NCI-H128 (cell line): ENCODE data around the gene SPATA31C2.
"Not testable (repeated sequence)": the region's sequence is repeated elsewhere in the genome, so short reads cannot be mapped to it uniquely, and the experiment has no call there.

Experiments
- DNase-seq: peaks from one replicate; lab custom pipeline; 2025; ENCODE audit not compliant: unreplicated experiment; lab: John Stamatoyannopoulos, UW

Gene SPATA31C2

DNA sequence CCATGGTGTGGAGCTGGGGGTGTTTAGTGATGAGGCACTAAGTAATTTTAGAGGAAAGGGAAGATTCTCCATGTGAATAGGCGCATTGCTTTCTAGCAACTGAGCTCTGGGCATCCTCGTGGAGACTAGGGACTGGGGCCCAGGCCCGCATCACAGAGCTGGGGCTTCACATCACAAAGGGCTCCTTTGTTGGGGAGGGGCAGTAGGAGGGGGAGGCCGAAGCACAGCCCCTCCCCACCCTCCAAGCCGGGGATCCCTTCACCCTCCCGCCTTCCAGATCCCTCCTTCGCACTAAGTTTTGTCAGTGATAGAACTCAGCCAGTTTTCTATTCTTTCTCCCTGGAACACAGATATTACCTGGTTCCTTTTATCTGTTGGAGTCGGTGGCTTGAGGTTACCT, at the start of gene SPATA31C2:
TSS of gene SPATA31C2 (minus strand) at position 101 of the 400 bp plus-strand sequence. CDS start at position 72, 29 bp downstream.
- not testable (repeated sequence) for DNase-seq

DNA sequence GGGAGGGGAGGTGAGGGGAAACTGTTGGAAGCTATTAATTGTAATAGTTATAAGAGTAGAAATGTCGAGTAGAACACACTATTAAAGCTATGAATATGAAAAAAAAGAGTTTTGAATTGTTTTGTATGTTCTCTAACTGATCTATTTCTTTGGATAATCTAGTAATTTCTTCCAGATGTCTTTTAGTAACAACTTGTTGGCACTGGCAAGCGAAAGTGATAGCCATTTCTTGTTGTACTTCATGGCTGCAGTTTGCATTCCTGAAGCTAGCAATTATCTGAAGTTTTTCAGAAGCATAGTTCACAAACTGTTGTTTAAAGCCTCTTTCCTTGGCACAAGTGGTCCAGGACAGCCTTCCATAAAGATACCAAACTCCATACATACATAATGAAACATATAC, 49.4 kb upstream of the SPATA31C2 start:
- no peak for DNase-seq

DNA sequence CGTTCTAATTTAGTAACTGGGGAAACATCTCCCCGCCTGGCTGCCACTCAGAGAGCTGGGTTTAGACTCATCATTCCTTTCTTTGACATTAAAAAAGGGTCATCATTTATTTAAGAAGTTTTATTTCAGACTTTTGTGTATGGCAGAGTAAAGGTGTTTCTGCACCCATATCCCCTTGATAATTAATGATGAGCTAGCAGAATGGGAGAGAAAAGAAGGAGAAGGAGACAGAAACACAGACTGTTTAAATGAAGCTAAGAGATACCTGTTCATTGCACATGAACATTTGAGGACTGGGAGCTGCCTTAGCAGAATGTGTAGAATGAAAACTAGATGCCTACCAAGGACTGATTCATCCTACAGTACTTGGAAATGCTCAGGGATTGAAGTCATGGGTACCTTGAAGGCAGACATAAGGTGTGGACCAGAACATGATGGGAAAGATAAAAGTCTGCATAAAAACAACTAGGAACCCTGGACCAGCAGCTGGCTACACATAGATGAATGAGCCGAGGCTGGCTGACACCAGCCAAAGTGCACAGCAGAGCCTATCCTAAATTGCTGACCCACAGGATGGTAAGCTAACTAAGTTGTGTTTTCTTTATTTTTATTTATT, 48.3 kb upstream of the SPATA31C2 start:
- no peak for DNase-seq

DNA sequence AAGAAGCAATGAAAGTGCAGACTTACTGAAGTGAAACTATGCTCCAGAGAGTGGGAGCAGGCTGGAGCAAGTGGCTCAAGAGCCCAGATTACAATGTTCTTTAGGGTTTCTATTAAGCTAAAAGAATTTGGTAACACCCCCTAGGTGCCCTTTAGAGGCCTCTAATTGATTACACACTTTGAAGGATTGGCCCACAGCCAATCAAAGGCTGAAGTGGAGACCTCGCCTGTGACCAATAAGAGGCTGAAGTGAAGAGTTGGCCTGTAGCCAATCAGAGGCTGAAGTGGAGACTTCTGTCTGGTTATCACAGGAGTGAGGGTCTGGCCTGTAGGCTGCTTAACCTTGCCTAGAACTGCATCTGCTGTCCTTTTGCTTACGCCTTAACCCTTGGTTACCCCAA, 46.7 kb upstream of the SPATA31C2 start:
- no peak for DNase-seq

- no peak for DNase-seq
Measured at GRCh38 chr9:88183798-88184495, 45.7 kb upstream of the SPATA31C2 start.

DNA sequence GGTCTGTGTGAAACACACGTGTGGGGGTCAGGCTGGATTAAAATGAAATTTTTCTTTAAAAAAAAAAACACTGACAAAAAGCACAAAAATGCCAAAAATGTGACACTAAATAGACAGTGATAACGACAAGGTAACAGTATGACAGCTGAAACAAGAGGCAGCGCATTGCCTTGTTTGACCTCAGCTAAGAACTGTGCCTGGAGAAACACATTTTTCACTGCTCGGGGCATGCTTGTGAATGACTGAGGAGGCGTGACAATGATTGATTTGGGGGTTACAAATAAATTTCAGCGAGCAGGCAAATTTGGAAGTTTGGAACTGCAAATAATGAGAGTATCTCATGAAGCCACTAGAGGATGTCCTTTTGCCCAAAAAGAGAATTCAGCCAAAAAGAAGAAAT, 44.2 kb upstream of the SPATA31C2 start:
- DNase-seq: no peak

DNA sequence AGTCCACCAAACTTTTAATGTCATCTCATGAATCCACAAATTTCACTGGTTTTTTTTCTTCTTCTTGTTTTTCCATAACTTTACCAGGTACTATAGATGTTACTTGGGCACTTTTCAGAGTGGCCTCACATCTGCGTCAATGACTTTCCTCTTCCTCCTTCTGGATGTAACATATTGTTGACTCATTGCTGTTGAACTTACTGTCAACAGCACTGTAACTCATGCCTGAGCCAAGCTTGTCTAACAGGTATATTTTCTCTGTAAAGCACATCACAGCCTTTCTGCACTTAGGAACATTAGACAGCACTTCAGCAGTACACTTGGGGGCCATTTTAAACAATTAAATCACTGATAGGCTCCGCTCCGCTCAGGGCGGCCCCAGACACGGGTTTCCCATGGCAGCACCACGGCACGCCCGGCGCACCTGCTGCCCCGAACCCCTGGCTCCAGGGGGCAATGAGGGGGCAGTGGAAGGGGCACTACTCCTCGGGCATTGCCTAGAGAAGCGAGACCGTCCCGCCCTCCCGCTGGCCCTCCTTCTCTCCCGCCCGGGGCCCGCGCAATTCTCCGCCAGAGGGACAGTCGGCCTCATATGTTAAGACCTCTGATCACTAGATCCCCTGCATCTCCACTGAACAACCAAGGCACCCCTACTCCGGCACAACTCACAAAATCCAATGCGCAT, 41.9 kb upstream of the SPATA31C2 start:
- DNase-seq: no peak

DNA sequence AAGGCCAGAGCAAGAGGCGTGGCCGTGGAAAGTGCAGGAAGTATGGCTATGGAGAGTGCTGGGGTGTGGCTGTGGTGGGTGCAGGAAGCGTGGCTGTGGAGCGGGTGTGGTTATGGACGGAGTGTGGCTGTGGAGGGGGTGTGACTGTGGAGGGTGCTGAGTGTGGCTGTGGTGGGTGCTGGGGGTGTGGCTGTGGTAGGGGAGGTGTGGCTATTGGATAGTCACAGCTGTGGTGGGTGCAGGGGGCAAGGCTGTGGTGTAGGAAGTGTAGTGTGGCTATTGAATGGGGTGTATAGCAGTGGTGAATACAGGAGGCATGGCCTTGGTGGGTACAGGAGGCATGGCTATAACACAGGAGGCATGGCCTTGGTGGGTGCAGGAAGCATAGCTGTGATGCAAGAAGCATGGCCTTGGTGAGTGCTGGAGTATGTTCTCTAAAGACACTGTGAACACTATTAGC, 40.8 kb upstream of the SPATA31C2 start:
- no peak for DNase-seq

DNA sequence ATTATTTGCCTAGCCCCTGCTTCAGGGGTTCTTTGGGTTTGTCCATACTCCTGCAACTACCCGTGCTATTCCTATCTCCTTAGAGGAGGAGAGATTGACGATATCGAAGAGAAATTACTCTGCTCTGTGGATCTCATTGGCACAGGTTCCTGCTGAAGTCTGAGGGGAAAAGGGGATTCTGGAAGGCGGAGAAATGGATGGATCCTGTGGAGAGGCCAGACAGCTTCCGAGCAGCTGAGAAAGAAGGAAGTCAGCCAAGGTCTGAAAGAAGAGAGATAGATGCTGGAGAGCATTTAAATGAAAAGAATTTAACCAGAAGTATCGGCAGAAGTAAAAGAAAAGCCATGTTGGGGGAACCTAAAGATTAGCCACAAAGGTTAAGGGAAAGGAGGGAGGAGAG, 40.4 kb upstream of the SPATA31C2 start:
- DNase-seq: no peak

DNA sequence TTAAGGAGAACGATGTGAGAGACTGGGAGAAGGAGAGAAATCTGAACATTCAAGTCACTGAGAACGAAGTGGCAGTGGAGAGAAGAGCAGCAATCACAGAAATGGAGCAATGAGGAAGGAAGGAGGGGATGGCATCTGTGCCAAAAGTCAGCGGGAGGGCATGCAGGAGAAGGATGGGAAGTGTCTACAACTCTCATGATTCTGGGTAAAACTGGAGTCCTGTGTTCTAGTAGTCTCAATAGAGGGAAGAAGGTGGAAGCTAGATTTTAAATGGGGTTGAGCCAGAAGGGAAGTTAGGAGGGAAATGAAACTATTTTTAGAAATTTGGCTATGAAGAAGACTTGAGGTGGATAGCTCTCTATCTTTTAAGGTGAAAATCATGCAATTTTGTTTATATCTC, 39.1 kb upstream of the SPATA31C2 start:
- no peak for DNase-seq

DNA sequence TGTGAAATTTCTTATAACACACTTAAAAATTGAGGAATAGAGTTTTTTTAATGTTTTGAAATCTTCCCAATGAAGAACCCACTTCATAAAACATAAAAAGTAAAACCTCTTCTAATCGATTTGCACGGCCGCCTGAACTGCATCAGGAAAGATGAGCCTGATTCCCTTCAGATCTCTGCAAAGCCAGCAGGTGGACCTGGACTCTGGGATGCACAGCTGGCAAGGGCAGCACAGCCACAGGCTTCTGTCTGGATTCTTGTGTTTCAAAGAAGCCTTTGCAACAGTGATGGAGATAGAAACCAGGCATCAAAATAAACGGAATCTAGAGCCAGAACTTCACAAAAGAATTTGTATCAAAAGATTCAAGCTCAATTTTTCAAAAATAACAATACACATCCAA, 36.0 kb upstream of the SPATA31C2 start:
- no peak for DNase-seq

GRCh38 chr9:88173378-88173999, 35.2 kb upstream of the SPATA31C2 start:
- no peak for DNase-seq

GRCh38 chr9:88169700-88170099, 31.4 kb upstream of the SPATA31C2 start:
- DNase-seq: no peak

- DNase-seq: no peak
Measured at GRCh38 chr9:88168564-88168963, 30.3 kb upstream of the SPATA31C2 start.

DNA sequence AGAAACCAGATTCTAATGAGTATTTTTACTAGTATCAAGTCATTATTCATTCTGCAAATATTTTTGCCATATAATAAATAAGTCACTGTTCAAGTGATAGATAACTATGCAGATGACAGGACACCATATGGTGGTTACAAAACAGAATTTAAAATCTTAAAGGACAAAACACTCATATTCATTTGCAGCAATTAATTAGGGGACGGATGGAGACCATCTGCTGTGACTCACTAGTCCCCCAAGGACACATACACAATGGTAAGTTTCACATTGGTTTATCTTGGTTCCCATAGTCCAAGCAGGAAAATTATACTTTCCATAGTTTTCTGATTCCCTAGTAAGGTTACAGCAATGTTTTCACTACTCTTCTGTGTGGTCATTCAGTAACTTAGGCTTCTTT, 28.4 kb upstream of the SPATA31C2 start:
- no peak for DNase-seq

GRCh38 chr9:88164850-88165249, 26.6 kb upstream of the SPATA31C2 start:
- no peak for DNase-seq

DNA sequence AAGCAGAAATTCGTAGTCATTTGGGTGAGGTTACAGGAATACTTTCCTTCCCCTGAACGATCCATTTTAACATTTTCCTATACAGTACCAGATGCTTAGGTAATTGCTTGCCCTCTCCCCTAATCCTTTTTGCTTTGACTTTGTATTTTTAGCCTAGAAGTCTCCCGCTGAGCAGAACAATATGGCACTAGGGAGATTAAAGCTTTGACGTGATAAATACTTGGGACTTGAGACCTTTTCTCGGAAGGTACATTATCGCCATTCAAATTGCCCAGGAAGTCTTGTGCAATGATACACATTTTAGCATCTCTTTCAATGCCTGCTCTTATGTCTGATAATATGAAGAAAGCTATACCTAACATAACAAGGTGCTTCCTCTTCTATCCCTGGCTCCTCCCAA, 22.9 kb upstream of the SPATA31C2 start:
- DNase-seq: no peak

- no peak for DNase-seq
Measured at GRCh38 chr9:88143957-88144625, 5.8 kb upstream of the SPATA31C2 start.

- no peak for DNase-seq
Measured at GRCh38 chr9:88143179-88143578, 4.9 kb upstream of the SPATA31C2 start.

- not testable (repeated sequence) for DNase-seq
Measured at GRCh38 chr9:88133552-88133951, 4.7 kb downstream of the SPATA31C2 start.

GRCh38 chr9:88129556-88129955, 8.7 kb downstream of the SPATA31C2 start:
- not testable (repeated sequence) for DNase-seq
